Astrocyte (in vitro differentiated cells and primary cell): Measurements from ENCODE around the gene EXOC4.

Experiments
- EZH2 ChIP-seq: IDR thresholded peaks from 2 replicates; pipeline ENCODE4 v1.6.1; 2012; ENCODE audit warnings: mild to moderate bottlenecking, low read length, inconsistent platforms; ENCODE audit not compliant: insufficient read depth
- TF ChIP-seq, protein P1 (sequence below): IDR thresholded peaks from 2 replicates; pipeline ENCODE4 v1.5.1; 2011; ENCODE audit warnings: low read depth, mild to moderate bottlenecking, inconsistent platforms, low read length, moderate library complexity; ENCODE audit not compliant: insufficient read depth

DNA sequence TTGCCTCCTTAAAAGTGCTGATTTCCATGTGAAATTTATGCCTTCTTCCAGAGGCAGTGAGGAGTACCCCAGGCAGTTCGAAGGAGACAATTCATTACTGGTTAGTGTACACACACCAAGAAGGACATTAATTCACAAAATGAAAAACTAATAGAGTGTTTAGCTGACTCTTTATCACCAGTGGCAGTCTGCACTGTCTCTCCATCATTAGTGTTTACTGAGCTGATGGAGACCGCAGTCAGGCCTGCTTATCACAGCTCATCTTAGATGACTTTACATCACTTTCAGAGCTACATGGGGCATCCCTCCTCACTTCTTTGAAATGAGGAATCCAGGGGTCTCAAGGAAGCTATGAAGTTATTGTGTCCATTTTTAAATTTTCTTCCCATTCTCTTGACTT, 718.7 kb downstream of the EXOC4 start:
- TF ChIP-seq, protein P1, sequence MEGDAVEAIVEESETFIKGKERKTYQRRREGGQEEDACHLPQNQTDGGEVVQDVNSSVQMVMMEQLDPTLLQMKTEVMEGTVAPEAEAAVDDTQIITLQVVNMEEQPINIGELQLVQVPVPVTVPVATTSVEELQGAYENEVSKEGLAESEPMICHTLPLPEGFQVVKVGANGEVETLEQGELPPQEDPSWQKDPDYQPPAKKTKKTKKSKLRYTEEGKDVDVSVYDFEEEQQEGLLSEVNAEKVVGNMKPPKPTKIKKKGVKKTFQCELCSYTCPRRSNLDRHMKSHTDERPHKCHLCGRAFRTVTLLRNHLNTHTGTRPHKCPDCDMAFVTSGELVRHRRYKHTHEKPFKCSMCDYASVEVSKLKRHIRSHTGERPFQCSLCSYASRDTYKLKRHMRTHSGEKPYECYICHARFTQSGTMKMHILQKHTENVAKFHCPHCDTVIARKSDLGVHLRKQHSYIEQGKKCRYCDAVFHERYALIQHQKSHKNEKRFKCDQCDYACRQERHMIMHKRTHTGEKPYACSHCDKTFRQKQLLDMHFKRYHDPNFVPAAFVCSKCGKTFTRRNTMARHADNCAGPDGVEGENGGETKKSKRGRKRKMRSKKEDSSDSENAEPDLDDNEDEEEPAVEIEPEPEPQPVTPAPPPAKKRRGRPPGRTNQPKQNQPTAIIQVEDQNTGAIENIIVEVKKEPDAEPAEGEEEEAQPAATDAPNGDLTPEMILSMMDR: no peak
- no peak for TF ChIP-seq EZH2
